Measurements from ENCODE around the gene CELA2A. TPM values are rescaled to one million over a fixed set of nuclear protein-coding genes. Genes with fewer than 3 reads are reported as not detected.
"Not testable (repeated sequence)": the region's sequence is repeated elsewhere in the genome, so short reads cannot be mapped to it uniquely, and the experiment has no call there.

CELA2A gene
- total RNA-seq, 1 donor from 2014 or later, result not detected

DNA sequence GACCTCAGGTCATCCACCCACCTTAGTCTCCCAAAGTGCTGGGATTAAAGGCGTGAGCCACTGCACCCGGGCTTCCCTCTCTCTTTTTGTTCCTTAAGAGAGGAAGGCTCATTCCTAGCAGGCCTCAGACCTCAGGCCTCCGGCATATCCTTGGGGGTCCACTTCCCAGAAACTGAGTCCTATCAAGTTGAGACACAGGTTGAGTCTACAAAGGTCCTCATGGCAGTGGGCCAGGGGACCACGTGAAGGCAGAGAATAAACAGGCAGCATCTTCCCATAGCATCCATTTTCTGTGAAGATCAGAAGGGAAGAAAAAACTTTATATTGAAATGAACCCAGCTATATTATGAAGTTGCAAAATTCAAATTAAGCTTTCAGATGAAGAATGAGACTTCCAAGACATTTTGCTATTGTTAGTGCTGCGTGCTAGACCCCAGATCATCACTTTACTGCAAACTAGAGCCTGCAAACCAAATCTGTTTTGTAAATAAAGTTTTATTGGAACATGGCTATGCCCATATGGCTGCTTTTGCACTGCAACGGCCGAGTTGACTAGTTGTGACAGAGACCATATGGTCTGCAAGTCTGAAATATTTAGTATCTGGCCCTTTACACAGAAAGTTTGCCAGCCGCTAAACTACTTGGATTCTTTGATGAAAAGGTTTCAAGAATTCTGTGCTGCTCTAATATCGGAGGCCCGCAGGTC is 3.5 kb upstream of the CELA2A start:
- TF ChIP-seq, protein P1, sequence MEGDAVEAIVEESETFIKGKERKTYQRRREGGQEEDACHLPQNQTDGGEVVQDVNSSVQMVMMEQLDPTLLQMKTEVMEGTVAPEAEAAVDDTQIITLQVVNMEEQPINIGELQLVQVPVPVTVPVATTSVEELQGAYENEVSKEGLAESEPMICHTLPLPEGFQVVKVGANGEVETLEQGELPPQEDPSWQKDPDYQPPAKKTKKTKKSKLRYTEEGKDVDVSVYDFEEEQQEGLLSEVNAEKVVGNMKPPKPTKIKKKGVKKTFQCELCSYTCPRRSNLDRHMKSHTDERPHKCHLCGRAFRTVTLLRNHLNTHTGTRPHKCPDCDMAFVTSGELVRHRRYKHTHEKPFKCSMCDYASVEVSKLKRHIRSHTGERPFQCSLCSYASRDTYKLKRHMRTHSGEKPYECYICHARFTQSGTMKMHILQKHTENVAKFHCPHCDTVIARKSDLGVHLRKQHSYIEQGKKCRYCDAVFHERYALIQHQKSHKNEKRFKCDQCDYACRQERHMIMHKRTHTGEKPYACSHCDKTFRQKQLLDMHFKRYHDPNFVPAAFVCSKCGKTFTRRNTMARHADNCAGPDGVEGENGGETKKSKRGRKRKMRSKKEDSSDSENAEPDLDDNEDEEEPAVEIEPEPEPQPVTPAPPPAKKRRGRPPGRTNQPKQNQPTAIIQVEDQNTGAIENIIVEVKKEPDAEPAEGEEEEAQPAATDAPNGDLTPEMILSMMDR (IDR thresholded peaks at IDR 0.05), result no peak
- H3K4me3 Mint-ChIP-seq, result no peak overlapping the region
- ChIA-PET POLR2A (no interaction called here), CTCF (no interaction called here)
- no peaks in the 10 kb centered on the region for H3K9me3 Mint-ChIP-seq
- intact Hi-C loops (cut with micrococcal nuclease), result no loop called here
- H3K27ac Mint-ChIP-seq, result no peak overlapping the region
- no peaks in the 10 kb centered on the region for H3K36me3 Mint-ChIP-seq (ENCODE audit: low read depth)
- peaks cover 23% of the 10 kb centered on the region for H3K27me3 Mint-ChIP-seq
- no peaks in the 10 kb centered on the region for H3K4me1 Mint-ChIP-seq
- ATAC-seq (ENCODE audit: low read depth), result no peak
- DNase-seq, result no peak

DNA sequence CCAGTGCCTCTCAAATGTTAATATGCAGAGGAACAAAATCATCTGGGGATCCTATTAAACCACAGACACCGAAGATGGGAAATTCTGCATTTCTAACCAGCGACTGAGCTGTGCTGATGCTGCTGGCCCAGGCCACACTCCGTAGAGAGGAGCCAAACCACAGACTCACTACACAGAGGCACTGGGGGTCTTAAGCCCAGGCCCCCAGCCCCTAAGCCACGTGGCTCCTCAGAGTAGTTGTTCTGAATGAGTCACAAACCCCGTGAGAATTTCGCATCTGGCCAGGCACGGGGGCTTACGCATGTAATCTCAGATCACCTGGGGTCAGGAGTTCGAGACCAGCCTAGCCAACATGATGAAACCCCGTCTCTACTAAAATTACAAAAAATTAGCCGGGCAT is 2.8 kb upstream of the CELA2A start:
- Mint-ChIP-seq H3K27me3 (peaks cover 23% of the 10 kb centered on the region), H3K4me3 (no peak overlapping the region), H3K4me1 (no peaks in the 10 kb centered on the region), H3K27ac (no peak overlapping the region), H3K9me3 (no peaks in the 10 kb centered on the region), H3K36me3 (ENCODE audit: low read depth) (no peaks in the 10 kb centered on the region)
- intact Hi-C loops (cut with micrococcal nuclease), result no loop called here
- ChIA-PET POLR2A (no interaction called here), CTCF (no interaction called here)
- no peak for ATAC-seq (ENCODE audit: low read depth)
- DNase-seq, result no peak
- TF ChIP-seq, protein P1 (IDR thresholded peaks at IDR 0.05), result no peak

GRCh38 chr1:15454256-15454655 is 2.3 kb upstream of the CELA2A start:
- H3K27ac Mint-ChIP-seq, result no peak overlapping the region
- CTCF ChIA-PET, result no interaction called here
- DNase-seq (no peak), ATAC-seq (ENCODE audit: low read depth) (no peak)
- no peaks in the 10 kb centered on the region for H3K36me3 Mint-ChIP-seq (ENCODE audit: low read depth)
- POLR2A ChIA-PET, result no interaction called here
- intact Hi-C loops (cut with micrococcal nuclease), result no loop called here
- no peak overlapping the region for H3K4me3 Mint-ChIP-seq
- H3K27me3 Mint-ChIP-seq, result peaks cover 19% of the 10 kb centered on the region
- no peaks in the 10 kb centered on the region for H3K9me3 Mint-ChIP-seq
- H3K4me1 Mint-ChIP-seq, result no peaks in the 10 kb centered on the region
- TF ChIP-seq, protein P1 (IDR thresholded peaks at IDR 0.05), result no peak

DNA sequence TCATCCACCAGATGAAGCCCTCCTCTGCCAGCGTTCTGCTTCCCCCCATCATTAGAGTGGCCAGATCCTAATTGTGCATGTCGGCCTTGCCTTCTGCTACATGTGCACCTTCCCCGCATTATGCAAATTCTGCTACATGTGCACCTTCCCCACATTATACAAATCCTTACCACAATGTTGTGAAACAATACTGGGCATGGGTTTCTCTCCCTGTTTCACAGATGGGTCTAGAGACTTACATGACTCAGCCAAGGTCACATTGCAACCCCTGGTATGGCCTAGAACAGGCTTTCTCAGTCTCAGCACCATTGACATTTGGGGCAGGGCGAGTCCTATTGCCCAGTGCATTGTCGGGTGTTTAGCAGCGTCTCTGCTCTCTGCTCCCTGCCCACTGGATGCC is 1.0 kb upstream of the CELA2A start:
- Mint-ChIP-seq H3K27ac (no peak overlapping the region), H3K27me3 (peaks cover 16% of the 10 kb centered on the region), H3K9me3 (no peaks in the 10 kb centered on the region), H3K4me1 (no peaks in the 10 kb centered on the region), H3K4me3 (no peak overlapping the region), H3K36me3 (ENCODE audit: low read depth) (no peaks in the 10 kb centered on the region)
- DNase-seq (no peak), ATAC-seq (ENCODE audit: low read depth) (no peak)
- POLR2A ChIA-PET, result no interaction called here
- TF ChIP-seq, protein P1 (IDR thresholded peaks at IDR 0.05), result no peak
- intact Hi-C loops (cut with micrococcal nuclease), result no loop called here
- CTCF ChIA-PET, result no interaction called here

DNA sequence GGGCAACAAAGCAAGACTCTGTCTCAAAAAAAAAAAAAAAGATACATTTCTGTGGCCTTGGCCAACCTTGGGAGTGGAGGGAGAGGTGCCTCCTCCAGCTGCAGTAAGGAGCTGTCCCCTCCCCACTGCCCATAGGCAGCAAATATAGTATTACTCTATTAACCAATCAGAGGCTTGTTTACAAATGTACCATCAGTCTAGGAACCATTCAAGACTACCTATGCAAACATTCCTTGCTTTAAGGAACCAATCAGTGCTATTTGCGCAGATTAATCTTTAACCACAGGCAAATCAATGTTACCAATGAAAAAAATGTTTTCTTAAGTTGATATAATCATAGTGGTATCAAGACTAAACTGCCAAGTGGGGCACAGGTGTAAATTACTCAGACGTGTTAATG is 1.1 kb downstream of the CELA2A start:
- CTCF ChIA-PET, result no interaction called here
- no peaks in the 10 kb centered on the region for H3K9me3 Mint-ChIP-seq
- no peak for ATAC-seq (ENCODE audit: low read depth)

DNA sequence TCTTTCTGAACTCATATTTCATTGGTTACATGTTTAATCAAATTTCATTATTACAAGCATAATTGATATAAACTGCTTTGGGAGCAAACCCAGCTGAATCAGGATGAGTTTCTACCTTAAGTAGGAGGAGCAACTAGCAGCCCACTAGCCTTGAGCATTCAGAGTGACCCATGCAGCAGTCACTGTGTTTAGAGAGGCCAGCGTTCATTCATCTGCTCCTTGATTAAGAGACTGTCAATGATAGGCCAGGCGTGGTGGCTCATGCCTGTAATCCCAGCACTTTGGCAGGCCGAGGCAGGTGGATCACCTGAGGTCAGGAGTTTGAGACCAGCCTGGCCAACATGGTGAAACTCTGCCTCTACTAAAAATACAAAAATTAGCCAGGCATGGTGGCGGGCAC is 1.9 kb downstream of the CELA2A start:
- intact Hi-C loops (cut with micrococcal nuclease); DNase-seq; H3K9me3 Mint-ChIP-seq; H3K4me1 Mint-ChIP-seq; H3K27ac Mint-ChIP-seq; H3K36me3 Mint-ChIP-seq (ENCODE audit: low read depth); CTCF ChIA-PET; POLR2A ChIA-PET; H3K4me3 Mint-ChIP-seq; ATAC-seq (ENCODE audit: low read depth): not testable (repeated sequence)
- H3K27me3 Mint-ChIP-seq, result peaks cover 10% of the 10 kb centered on the region

More for the DNA sequence above, 1.1 kb downstream of the CELA2A start:
- H3K36me3 Mint-ChIP-seq (ENCODE audit: low read depth), result no peaks in the 10 kb centered on the region
- H3K27me3 Mint-ChIP-seq, result peaks cover 10% of the 10 kb centered on the region
- no peaks in the 10 kb centered on the region for H3K4me1 Mint-ChIP-seq
- intact Hi-C loops (cut with micrococcal nuclease), result no loop called here
- no peak for DNase-seq
- TF ChIP-seq, protein P1 (IDR thresholded peaks at IDR 0.05), result no peak
- no peak overlapping the region for H3K27ac Mint-ChIP-seq
- POLR2A ChIA-PET, result no interaction called here
- H3K4me3 Mint-ChIP-seq, result no peak overlapping the region
